ENCODE data around the gene ZNF841. TPM values are rescaled to one million over a fixed set of nuclear protein-coding genes. Genes with fewer than 3 reads are reported as not detected.
A peak's percentile ranks its signal among the peaks of the same experiment; 100 is the strongest.

The ZNF841 gene
- total and polyA plus RNA-seq, 2 of the 13 experiments (the other 11 are each of a cell fraction or from before 2014, with no cell fraction given), result 6.2 to 14.2 TPM

- no peak for TF ChIP-seq KAT2B (IDR thresholded peaks at IDR 0.05; ENCODE audit: borderline replicate concordance, low read depth, low read length)
- no peak for TF ChIP-seq ZBTB46 (CRISPR knock-in tag; IDR thresholded peaks at IDR 0.05; ENCODE audit: borderline replicate concordance)
- no peak for TF ChIP-seq ATF5 (CRISPR knock-in tag; IDR thresholded peaks at IDR 0.05; ENCODE audit: low read depth)
- 0 out of 2 replicates have a peak, but pooled peaks have one; percentile 24 for TF ChIP-seq ZNF772 (CRISPR knock-in tag; IDR thresholded peaks at IDR 0.05)
- peak in 1 of 2 experiments; percentile 28; a peak in 1 of 4 replicates for TF ChIP-seq HMGXB4 (CRISPR knock-in tag; IDR thresholded peaks at IDR 0.05; ENCODE audit: borderline replicate concordance in 1 of 2, low read depth in 1 of 2)
- no peak for TF ChIP-seq FOXO4 (CRISPR knock-in tag; conservative IDR thresholded peaks at IDR 0.05)
- TF ChIP-seq NKX3-1 (CRISPR knock-in tag; IDR thresholded peaks at IDR 0.05), result 0 out of 2 replicates have a peak, but pooled peaks have one; percentile 43
- peak; percentile 92 for TF ChIP-seq ELF1 (CRISPR knock-in tag; IDR thresholded peaks at IDR 0.05)
- peak; percentile 81 to 88 for TF ChIP-seq POLR2A (IDR thresholded peaks at IDR 0.05; ENCODE audit: insufficient read depth in 1 of 2, low read depth in 2 of 2, low read length in 2 of 2)
- TF ChIP-seq RBFOX2 (IDR thresholded peaks at IDR 0.05; ENCODE audit: low read depth, low read length), result peak; percentile 68
- TF ChIP-seq ZNF512 (CRISPR knock-in tag; IDR thresholded peaks at IDR 0.05), result no peak
- TF ChIP-seq SP1 (IDR thresholded peaks at IDR 0.05), result 0 out of 2 replicates have a peak, but pooled peaks have one; percentile 12
- TF ChIP-seq SP1 (CRISPR knock-in tag; IDR thresholded peaks at IDR 0.05), result peak; percentile 91
- peak; percentile 21; the same call in 1 of the 2 replicates for TF ChIP-seq GMEB1 (CRISPR knock-in tag; IDR thresholded peaks at IDR 0.05; ENCODE audit: borderline replicate concordance)
- no peak for TF ChIP-seq SMC3 (IDR thresholded peaks at IDR 0.05; ENCODE audit: low read length)
- no peak for TF ChIP-seq SRSF1 (optimal IDR thresholded peaks at IDR 0.05; ENCODE audit: low read depth, low read length)
- no peak for TF ChIP-seq FOSL1 (CRISPR knock-in tag; IDR thresholded peaks at IDR 0.05; ENCODE audit: borderline replicate concordance)
- TF ChIP-seq ZNF570 (CRISPR knock-in tag; IDR thresholded peaks at IDR 0.05; ENCODE audit: borderline replicate concordance), result no peak
- TF ChIP-seq MYC (CRISPR knock-in tag; IDR thresholded peaks at IDR 0.05; ENCODE audit: borderline replicate concordance), result peak; percentile 34; the same call in 1 of the 2 replicates
- TF ChIP-seq MIER2 (CRISPR knock-in tag; IDR thresholded peaks at IDR 0.05), result no peak
Observed at GRCh38 chr19:52095172-52096014, at the start of gene ZNF841 (continued).

Data from HepG2 (cell line).